GM18505 (cell line): ENCODE data around the gene TNRC18.
A peak's percentile ranks its signal among the peaks of the same experiment; 100 is the strongest.
"Not testable (repeated sequence)": the region's sequence is repeated elsewhere in the genome, so short reads cannot be mapped to it uniquely, and the experiment has no call there.

Experiments used
- ATAC-seq: cut with Tn5 transposase; IDR thresholded peaks from one replicate; pipeline ENCODE4 v1.9.1; 2021; ENCODE audit not compliant: unreplicated experiment
- POLR2A ChIP-seq: IDR thresholded peaks from 4 replicates; pipeline ENCODE4 v1.6.1; 2011; ENCODE audit warnings: borderline replicate concordance; ENCODE audit not compliant: insufficient read depth, insufficient read length; ENCODE audit errors: extremely low read depth

Gene TNRC18

DNA sequence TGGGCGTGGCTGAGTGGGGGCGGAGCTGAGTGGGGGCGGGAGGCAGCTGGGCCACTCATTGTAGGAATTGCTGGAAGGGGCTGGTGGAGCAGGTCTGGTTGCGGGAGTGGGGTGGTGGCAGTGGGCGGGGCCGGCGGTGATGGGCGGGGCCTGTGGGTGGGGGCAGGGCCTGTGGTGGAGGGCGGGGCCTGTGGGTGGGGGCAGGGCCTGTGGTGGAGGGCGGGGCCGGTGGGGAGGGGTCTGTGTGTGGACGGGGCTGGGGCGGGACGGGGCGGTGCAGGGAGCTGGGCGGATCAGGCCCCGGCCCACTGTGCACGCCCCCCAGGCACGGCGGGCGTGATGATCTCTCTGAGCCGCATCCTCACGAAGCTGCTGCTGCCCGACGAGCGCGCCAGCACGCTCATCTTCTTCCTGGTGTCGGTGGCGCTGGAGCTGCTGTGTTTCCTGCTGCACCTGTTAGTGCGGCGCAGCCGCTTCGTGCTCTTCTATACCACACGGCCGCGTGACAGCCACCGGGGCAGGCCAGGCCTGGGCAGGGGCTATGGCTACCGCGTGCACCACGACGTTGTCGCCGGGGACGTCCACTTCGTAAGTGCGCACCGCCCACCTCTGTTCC, 126.9 kb downstream of the TNRC18 start:
- peak; percentile 55 for ATAC-seq
- no peak for TF ChIP-seq POLR2A

DNA sequence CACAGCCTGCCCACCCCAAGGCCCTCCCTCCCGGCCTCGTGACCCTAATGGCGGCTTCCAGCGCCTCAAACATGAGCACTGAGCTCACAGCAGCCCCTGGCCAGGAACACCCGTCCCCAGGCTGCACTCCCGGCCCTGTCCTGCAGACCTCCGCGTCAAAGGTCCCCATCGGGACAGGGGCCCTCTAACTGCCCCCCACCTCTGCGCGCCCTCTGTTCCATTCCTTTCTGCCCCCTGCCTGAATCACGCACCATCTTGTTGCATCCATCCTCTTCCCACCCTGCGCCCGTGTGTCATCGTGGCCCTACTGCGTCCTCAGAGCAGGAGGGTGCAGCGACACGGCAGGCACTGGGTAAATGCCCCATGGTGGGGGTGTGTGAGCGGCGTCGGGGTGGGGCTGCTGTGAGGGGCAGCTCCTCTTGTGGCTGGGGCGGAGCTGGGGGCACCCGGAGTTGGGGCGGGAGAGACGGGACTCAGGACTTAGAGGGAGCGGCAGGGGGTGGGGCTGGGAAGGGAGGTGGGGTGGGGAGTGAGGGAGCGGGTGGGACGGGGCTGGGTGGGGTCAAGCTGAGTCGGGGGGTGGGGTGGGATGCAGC, 127.5 kb downstream of the TNRC18 start:
- TF ChIP-seq POLR2A, result no peak
- no peak for ATAC-seq

DNA sequence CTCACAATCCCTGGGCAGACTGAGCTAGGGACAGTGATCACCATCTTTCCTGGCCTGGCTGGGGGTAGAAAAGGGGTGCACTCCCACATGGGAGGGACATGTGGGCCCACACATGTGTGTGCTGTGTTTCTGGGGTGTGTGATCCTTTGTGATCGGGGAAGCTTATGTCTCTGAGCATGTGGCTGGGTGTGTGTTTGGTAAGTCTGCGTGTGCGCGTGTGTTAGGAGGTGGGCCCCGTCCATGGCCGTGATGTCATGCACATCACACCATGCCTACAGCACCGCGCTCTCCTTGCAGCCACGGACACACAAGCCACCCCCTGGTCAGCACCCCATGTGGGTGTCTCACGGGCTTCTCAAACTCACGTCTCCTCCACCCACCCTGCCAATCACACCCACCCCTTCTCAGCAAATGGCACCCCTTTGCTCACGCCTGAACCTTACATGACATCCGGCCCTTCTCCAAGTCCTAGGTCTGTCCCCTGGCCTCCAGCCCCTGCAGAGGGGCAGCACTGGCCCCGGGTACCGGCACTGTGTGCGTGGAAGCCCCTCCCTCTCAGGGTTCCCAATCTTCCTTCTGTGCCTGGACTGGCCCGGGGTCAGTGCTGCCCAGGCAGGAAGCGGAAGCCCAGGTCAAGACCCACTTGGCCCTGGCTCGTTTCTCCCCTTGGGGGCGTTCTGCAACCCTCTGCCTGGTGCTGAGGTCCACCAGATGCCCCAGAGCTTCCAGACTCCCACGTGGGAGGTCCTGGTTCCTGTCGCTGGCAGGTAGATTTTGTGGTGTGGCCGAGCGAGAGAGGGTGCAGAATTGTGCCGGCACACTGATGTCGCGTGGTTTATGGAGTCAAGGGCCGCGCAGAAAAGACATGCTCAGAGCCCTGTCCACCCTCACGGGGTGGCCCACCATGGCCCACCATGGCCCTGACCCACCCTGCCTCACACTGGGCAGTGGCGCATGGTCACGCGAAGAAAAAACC, 128.3 kb downstream of the TNRC18 start:
- ATAC-seq, result no peak
- TF ChIP-seq POLR2A, result no peak

GRCh38 chr7:5294169-5294987, 129.3 kb downstream of the TNRC18 start:
- TF ChIP-seq POLR2A, result no peak
- ATAC-seq, result no peak

DNA sequence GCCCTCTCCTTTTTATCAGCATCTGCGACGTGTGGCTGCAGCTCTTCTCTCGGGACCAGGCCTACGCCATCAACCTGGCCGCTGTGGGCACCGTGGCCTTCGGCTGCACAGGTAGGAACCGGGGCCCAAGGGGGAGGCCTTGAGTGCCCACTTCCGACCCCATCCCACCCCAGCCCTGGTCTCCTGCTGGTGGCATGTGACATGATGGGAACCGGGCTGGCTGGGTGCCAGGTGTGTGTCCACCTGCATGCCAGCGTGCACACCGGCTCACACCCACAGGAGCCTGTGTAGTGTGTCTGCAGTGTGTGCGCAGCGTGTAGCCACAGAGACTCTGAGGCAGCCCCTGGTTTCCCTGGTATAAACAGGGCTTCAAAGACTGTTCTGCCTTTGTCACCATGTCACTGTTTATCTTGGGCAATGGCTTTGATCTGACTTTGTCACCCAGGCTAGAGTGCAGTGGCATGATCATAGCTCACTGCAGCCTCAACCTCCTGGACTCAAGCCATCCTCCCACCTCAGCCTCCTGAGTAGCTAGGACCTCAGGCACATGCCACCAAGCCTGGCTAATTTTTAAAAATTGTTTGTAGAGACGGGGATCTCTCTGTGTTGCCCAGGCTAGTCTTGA, 131.8 kb downstream of the TNRC18 start:
- ATAC-seq, result not testable (repeated sequence)

DNA sequence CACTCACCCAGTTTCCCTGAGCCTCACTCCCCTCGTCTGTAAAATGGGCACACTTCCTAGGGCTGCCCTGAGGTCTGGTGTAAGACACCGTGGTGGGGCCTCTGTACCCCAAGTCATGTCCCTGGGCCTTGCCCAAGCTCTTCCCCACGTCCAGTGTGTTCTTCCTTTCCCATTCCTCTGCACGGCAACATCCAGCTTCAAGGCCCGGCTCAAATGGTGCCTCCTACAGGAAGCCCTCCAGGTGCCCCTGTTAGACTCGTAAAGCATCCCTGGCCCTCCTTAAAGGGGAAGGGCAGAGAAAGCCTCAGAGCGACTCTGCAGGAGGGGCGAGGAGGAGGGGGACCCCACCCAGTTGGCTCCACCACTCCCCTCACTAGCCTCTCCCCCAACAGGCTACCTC, 132.3 kb downstream of the TNRC18 start:
- TF ChIP-seq POLR2A, result no peak
- ATAC-seq, result no peak

DNA sequence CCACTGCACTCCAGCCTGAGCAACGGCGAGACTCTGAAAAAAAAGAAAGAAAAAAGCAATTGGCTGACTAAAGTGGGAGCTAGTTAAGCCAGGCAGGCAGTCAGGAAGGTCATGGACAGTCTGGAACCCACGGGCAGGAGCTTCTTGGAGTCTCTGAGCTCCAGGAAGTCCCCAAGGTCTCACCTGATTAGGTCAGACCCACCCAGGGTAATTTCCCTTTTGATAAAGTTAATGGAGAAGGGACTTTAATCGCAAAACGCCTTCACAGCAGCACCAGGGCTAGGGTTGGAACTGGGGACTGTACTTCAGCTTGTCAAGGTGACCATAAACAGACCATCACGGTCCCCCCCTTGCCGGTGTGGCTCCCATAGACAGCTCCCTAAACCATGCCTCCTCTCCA, 134.3 kb downstream of the TNRC18 start:
- no peak for ATAC-seq
- TF ChIP-seq POLR2A, result no peak

- ATAC-seq, result not testable (repeated sequence)
Observed at GRCh38 chr7:5288560-5288959, 135.1 kb downstream of the TNRC18 start.

DNA sequence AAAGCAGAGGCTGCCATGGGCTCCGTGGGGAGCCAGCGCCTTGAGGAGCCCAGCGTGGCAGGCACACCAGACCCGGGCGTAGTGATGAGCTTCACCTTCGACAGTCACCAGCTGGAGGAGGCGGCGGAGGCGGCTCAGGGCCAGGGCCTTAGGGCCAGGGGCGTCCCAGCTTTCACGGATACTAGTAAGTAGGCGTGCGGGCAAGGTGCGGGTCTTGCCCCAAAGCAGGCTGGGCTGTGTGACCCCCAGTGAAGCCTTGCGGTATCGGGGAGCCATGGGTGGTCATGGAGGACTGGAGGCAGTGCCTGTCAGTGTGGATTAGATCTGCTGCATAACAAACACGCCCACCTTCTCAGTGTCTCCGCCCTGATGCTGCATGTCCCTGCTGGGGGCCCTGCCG, 135.8 kb downstream of the TNRC18 start:
- no peak for TF ChIP-seq POLR2A
- no peak for ATAC-seq

DNA sequence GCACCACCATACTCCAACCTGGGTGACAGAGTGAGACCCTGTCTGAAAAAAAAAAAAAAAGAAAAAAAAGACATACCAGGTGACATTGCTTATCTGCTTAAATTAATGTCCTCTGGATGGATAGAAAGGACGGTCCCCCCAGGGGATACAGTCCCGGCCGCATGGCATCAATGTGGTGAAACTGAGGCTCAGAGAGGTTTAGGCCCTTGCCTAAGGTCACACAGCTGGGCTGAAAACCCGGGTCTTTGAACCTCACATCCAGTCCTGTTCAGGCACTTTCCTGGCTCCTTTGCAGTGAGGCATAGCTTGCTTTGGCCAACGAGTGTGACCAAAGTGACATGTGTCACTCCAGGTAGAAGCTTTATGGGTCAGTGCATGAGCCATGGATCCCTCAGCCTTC, 136.3 kb downstream of the TNRC18 start:
- not testable (repeated sequence) for ATAC-seq

- ATAC-seq, result no peak
- no peak for TF ChIP-seq POLR2A
Observed at GRCh38 chr7:5286933-5287332, 136.7 kb downstream of the TNRC18 start.

DNA sequence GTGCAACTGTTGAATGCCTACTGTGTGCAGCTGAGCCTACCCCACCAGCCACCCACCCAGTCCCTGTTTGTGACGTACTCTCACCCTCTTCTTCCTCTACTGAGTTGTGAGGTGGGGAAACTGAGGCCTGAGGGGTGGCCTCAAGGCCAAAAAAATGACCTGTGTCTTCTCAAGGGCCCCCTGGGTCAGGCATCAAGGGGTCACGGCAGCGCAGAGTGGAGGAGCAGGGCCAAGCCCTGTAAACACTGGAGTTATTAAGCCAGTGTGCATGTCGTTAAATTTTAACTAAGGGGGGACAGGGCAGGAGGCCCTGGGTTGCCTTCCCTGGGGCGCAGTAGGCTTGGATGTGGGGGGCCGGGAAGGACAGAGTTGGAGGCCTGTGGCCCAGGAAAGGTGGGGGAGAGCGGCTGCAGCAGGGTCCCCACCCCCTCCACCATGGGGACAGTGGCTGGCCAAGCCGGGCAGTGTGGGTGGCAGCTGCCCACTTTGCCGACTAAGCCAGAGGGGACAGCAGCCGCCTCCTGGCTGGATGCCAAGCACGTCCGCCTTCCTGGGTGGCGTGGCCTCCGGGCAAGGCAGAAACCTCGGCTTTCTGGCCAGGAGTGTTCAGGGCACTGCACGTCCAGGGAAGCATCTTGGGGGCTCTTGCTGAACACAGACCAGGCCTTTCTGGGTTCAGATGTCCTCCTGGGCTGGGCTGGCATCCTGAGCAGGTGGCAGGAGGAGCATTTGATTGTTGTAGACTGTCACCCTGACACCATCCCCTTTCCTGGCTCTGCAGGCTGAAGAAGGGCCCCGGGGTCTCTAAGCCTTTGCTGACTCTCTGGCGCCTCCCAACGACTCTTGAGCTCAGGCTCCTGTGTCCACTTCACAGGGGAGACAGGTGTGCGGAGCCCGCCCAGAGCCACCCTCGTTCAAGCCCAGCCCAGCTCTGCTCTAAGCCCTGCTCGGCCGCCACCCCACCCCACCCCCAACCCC, 139.0 kb downstream of the TNRC18 start:
- no peak for ATAC-seq
- TF ChIP-seq POLR2A, result no peak
